MM.1S (cell line): Measurements from ENCODE around the gene OLIG2.

Source experiments
- CTCF ChIP-seq: fragments of 300-600 bp; sonication (generic); IDR thresholded peaks from 2 replicates; pipeline ENCODE4 v1.5.1; 2016; ENCODE audit warnings: antibody characterized with exemption, low read length, mixed read lengths
- EZH2 ChIP-seq: fragments of 300-600 bp; sonication (generic); optimal IDR thresholded peaks from 2 replicates; pipeline ENCODE3; 2017; ENCODE audit warnings: low read depth, mild to moderate bottlenecking, antibody characterized with exemption, low read length, mixed read lengths

DNA sequence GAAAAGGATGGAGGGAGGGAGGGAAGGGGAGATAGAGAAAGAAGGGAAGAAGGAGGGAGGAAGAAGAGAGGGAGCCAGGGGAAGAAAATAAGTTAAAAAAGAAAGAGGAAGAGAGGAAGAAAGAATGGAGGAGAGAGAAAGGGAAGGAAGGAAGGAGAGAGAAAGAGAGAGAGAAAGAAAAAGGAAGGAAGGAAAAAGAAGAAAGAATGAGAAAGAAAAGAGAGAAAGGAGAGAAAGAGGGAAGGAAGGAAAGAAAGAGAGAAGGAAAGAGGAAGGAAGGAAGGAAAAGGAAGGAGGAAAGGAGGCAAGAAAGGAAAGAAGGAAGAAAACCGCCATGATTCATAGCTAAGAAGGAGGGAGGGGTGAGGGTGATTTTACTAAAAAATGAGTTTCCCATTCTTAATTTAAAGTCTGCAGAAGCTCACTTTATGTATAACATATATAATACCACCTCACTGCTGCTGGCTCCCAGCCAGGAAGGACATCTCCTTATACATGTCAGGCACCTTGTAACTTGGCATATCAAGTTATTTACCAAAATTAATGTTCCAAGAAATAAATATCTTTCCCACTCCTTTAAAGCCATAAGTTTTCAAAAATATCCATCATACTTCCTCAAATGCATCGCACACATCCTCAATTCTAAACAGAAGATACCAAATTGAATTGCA lies 46.0 kb upstream of the OLIG2 start:
- TF ChIP-seq CTCF (no peak), EZH2 (no peak)
